ENCODE data around the gene GLO1.

GLO1 gene

DNA sequence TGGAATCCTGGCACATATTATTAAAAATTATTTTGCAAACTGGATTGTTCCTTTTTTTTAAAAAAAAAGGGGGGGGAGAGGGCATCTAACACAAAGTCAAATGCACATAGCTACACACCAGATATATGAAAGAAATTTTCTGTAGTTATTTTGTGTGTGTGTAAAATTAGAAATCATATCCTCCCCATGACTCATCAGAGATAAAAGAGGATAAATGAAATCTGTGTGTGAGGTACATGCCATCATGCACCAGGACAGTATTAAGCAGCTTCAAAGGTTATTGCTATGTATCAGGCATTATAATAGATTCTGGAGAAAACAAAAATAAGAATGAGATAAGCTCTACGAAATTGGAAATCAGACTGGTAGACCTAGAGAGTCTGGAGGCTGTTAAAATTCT is 68.4 kb downstream of the GLO1 start:
- Histone ChIP-seq H3K9me3 (ENCODE audit: control insufficient read depth, insufficient read depth, low read length) (no peaks in the 10 kb centered on the region), H3K27me3 (ENCODE audit: control insufficient read depth, insufficient read depth, low read length) (no peaks in the 10 kb centered on the region), H3K9ac (ENCODE audit: low read depth, low read length) (no peak overlapping the region), H3K4me3 (ENCODE audit: low read depth, low read length) (no peak overlapping the region), H3K4me1 (ENCODE audit: control insufficient read depth, insufficient read depth, low read length) (peaks cover 4% of the 10 kb centered on the region), H3K36me3 (ENCODE audit: control insufficient read depth, insufficient read depth, low read length) (no peaks in the 10 kb centered on the region)

DNA sequence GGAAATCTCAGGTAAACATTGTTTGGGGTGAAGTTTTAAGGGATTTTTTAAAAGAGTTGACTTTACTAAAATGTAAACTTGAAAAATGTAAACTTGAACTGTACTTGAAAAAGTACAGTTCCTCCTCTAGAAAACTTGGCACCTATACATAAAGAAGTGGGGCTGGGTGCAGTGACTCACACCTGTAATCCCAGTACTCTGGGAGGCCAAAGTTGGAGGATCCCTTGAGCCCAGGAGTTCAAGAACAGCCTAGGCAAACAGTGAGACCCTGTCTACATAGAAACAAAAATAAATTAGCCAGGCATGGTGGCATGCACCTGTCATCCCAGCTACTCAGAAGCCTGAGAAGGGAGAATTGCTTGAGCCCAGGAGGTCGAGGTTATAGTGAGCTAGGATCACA is 70.5 kb downstream of the GLO1 start:
- no peaks in the 10 kb centered on the region for H3K9me3 ChIP-seq (ENCODE audit: control insufficient read depth, insufficient read depth, low read length)
- H3K4me1 ChIP-seq (ENCODE audit: control insufficient read depth, insufficient read depth, low read length) = no peaks in the 10 kb centered on the region
- H3K36me3 ChIP-seq (ENCODE audit: control insufficient read depth, insufficient read depth, low read length) = no peaks in the 10 kb centered on the region
- H3K9ac ChIP-seq (ENCODE audit: low read depth, low read length) = no peak overlapping the region
- H3K4me3 ChIP-seq (ENCODE audit: low read depth, low read length) = no peak overlapping the region
- no peaks in the 10 kb centered on the region for H3K27me3 ChIP-seq (ENCODE audit: control insufficient read depth, insufficient read depth, low read length)

DNA sequence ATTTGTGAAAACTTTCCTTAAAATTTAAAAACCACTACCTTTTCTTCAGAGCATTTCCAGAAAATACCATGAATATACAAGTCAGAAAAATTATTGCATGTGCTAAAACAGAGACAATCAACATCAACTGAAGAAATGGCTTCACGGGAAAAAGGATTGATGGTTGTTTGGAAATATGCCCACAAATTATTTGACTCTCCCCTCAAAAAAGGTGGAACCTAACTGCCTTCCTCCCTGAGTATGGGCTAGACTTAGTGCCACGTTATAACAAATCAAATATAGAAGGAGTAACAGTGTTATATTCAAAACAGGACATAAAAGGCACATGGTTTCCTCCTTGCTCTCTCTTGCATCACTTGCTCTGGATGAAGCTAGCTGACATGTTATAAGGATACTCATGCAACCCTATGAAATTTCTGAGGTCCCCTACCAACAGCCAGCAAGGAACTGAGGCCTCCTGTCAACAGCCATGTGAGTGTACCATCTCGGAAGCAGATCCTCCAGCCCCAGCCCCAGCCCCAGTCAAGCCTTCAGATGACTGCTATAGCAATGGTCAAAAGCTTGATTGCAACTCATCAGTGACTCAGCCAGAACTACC is 71.7 kb downstream of the GLO1 start:
- Histone ChIP-seq H3K9me3 (ENCODE audit: control insufficient read depth, insufficient read depth, low read length) (no peaks in the 10 kb centered on the region), H3K27me3 (ENCODE audit: control insufficient read depth, insufficient read depth, low read length) (no peaks in the 10 kb centered on the region), H3K36me3 (ENCODE audit: control insufficient read depth, insufficient read depth, low read length) (no peaks in the 10 kb centered on the region)

More for the DNA sequence above, 71.7 kb downstream of the GLO1 start:
- Histone ChIP-seq H3K9ac (ENCODE audit: low read depth, low read length) (no peak overlapping the region), H3K4me3 (ENCODE audit: low read depth, low read length) (no peak overlapping the region), H3K4me1 (ENCODE audit: control insufficient read depth, insufficient read depth, low read length) (no peaks in the 10 kb centered on the region)

All from iPS-15b (cell line).